Endothelial cell of umbilical vein (primary cell): ENCODE measurements around the gene PRUNE2. TPM values are rescaled to one million over a fixed set of nuclear protein-coding genes. Genes with fewer than 3 reads are reported as not detected.

Experiments used
- BruUV-seq: library from RNA; stranded (reverse); fragments of 400-500 nt; replicated peaks from 2 replicates; lab custom pipeline; 2021; lab: Mats Ljungman, UMichigan
- CTCF ChIA-PET: fragments of 300-600, 350-600 bp; sonication (Branson Sonifier 250); formaldehyde crosslinking; loops from one replicate; lab custom pipeline; 2021; ENCODE audit warnings: antibody characterized with exemption, inconsistent platforms; lab: Charles Lee
- POLR2A ChIA-PET: fragments of 300-600, 350-600 bp; sonication (Branson Sonifier 250); formaldehyde crosslinking; loops from one replicate; lab custom pipeline; 2021; ENCODE audit warnings: antibody characterized with exemption, inconsistent platforms; lab: Charles Lee
- DNase-seq: peaks from one replicate; pipeline ENCODE4 v3.0.0-alpha.2; 2011; ENCODE audit warnings: low read depth, low spot score
- FAIRE-seq: peaks from 2 replicates; lab custom pipeline; 2011; peaks lifted over from hg19 to GRCh38; lab: Jason Lieb, UNC
- H2AFZ ChIP-seq: 2 replicates; pipeline ENCODE4 v1.6.0; 2012; ENCODE audit warnings: low read depth, low read length, control low read depth, inconsistent platforms
- H3K27ac ChIP-seq: 2 replicates; pipeline ENCODE4 v1.5.1; 2011; ENCODE audit warnings: low read depth, mild to moderate bottlenecking, control low read depth, low read length, moderate library complexity; ENCODE audit not compliant: insufficient read depth
- H3K27me3 ChIP-seq, 2 experiments: 2 replicates each; pipeline versions ENCODE4 v1.6.0 to v1.6.1; 2011; ENCODE audit warnings: low read length in 2 of 2, mixed read lengths in 1 of 2; ENCODE audit not compliant: control insufficient read depth in 2 of 2, insufficient read depth in 2 of 2
- H3K36me3 ChIP-seq, 2 experiments: 2 replicates in 1 of 2; 3 replicates in 1 of 2; pipeline ENCODE4 v1.5.1; 2011; ENCODE audit warnings: low read length in 2 of 2, mild to moderate bottlenecking in 1 of 2, moderate library complexity in 1 of 2; ENCODE audit not compliant: control insufficient read depth in 2 of 2, insufficient read depth in 2 of 2; ENCODE audit errors: extremely low read depth in 1 of 2
- H3K4me1 ChIP-seq: 3 replicates; pipeline ENCODE4 v1.5.1; 2011; ENCODE audit warnings: mild to moderate bottlenecking, low read length; ENCODE audit not compliant: control insufficient read depth, insufficient read depth; ENCODE audit errors: extremely low read depth
- H3K4me2 ChIP-seq: 2 replicates; pipeline ENCODE4 v1.6.1; 2011; ENCODE audit warnings: low read length, control low read depth, mixed read lengths; ENCODE audit not compliant: insufficient read depth
- H3K4me3 ChIP-seq, 3 experiments: fragments of 200-600 bp in 1 of 3; sonication (generic), shearing (Covaris generic) in 1 of 3; replicated peaks in 1 of 3; 2 replicates each; pipeline ENCODE4 v1.5.1; 2011 to 2016; ENCODE audit warnings: control low read depth in 3 of 3, low read length in 3 of 3, mild to moderate bottlenecking in 2 of 3, inconsistent platforms in 1 of 3, low read depth in 1 of 3, moderate library complexity in 1 of 3; ENCODE audit not compliant: insufficient read depth in 1 of 3
- H3K79me2 ChIP-seq: 2 replicates; pipeline ENCODE4 v1.6.0; 2012; ENCODE audit warnings: low read length, inconsistent platforms; ENCODE audit not compliant: control insufficient read depth, insufficient read depth
- H3K9ac ChIP-seq: replicated peaks from 2 replicates; pipeline ENCODE3; 2011; ENCODE audit warnings: low read length, control low read depth; ENCODE audit not compliant: insufficient read depth; ENCODE audit errors: extremely low read depth
- H3K9me1 ChIP-seq: replicated peaks from 3 replicates; pipeline ENCODE4 v1.6.0; 2011; ENCODE audit warnings: mild to moderate bottlenecking, low read length; ENCODE audit not compliant: control insufficient read depth, insufficient read depth; ENCODE audit errors: extremely low read depth
- H3K9me3 ChIP-seq: replicated peaks from 2 replicates; pipeline ENCODE4 v1.5.1; 2012; ENCODE audit warnings: low read length, inconsistent platforms; ENCODE audit not compliant: control insufficient read depth, insufficient read depth
- H4K20me1 ChIP-seq: replicated peaks from 2 replicates; pipeline ENCODE3; 2011; ENCODE audit warnings: mild to moderate bottlenecking, low read length; ENCODE audit not compliant: control insufficient read depth, insufficient read depth; ENCODE audit errors: extremely low read depth
- EZH2 ChIP-seq: IDR thresholded peaks from 2 replicates; pipeline ENCODE4 v1.6.1; 2012; ENCODE audit warnings: borderline replicate concordance, low read depth, mild to moderate bottlenecking, moderate library complexity, low read length, inconsistent platforms; ENCODE audit not compliant: severe bottlenecking
- FOS ChIP-seq: IDR thresholded peaks from 2 replicates; pipeline ENCODE4 v1.6.1; 2011; ENCODE audit warnings: mild to moderate bottlenecking, low read length, moderate library complexity, borderline replicate concordance; ENCODE audit not compliant: insufficient read depth
- GATA2 ChIP-seq: IDR thresholded peaks from 2 replicates; pipeline ENCODE4 v1.7.0; 2011; ENCODE audit warnings: low read depth, mild to moderate bottlenecking, moderate library complexity, mixed read lengths, low read length; ENCODE audit not compliant: insufficient read length, insufficient read depth
- JUN ChIP-seq: IDR thresholded peaks from 2 replicates; pipeline ENCODE4 v1.6.1; 2011; ENCODE audit warnings: borderline replicate concordance, low read depth; ENCODE audit not compliant: insufficient read length, insufficient read depth
- MYC ChIP-seq: IDR thresholded peaks from one replicate; pipeline ENCODE4 v1.6.1; 2011; ENCODE audit warnings: mild to moderate bottlenecking, low read depth, low read length
- POLR2A ChIP-seq: IDR thresholded peaks from 2 replicates; pipeline ENCODE4 v1.6.1; 2012; ENCODE audit warnings: low read depth, mild to moderate bottlenecking, control low read depth, low read length
- POLR2AphosphoS5 ChIP-seq: IDR thresholded peaks from 2 replicates; pipeline ENCODE4 v1.6.1; 2012; ENCODE audit warnings: low read depth, mild to moderate bottlenecking, control low read depth, low read length, moderate library complexity; ENCODE audit not compliant: insufficient read depth
- dilution Hi-C: fragments of 300-500 bp; cut with MboI; formaldehyde crosslinking; loops from one replicate; pipeline ENCODE4 v1.15.0; 2019; ENCODE audit warnings: low sequenced_read_pairs; ENCODE audit not compliant: extremely low pct_ligation_motif_present
- intact Hi-C: fragments of 100-400 bp; cut with micrococcal nuclease; formaldehyde crosslinking; loops from one replicate; pipeline ENCODE4 v1.10.0; 2022
- polyA plus RNA-seq, 4 experiments: library from polyadenylated mRNA; depleted of rRNA in 3 of 4; stranded (reverse) in 3 of 4; unstranded in 1 of 4; fragments of >200 nt; gene quantifications; 2 replicates each; pipeline versions ENCODE4 v1.2.1 to v1.2.3, GENCODE V29; 2011 to 2012; ENCODE audit warnings: missing spikeins in 1 of 4
- total RNA-seq: library from RNA; stranded (reverse); gene quantifications from 2 replicates; pipeline ENCODE4 v1.2.3, GENCODE V29; 2021
- TF ChIP-seq, protein P1 (sequence below): IDR thresholded peaks from 2 replicates; pipeline ENCODE4 v1.6.1; 2011; ENCODE audit not compliant: insufficient read depth, insufficient read length
- TF ChIP-seq, protein P2 (sequence below), 2 donors: IDR thresholded peaks; 1 replicate in 1 of 2; 2 replicates in 1 of 2; pipeline ENCODE4 v1.5.1; 2011; ENCODE audit warnings: low read length in 2 of 2, mild to moderate bottlenecking in 2 of 2, moderate library complexity in 2 of 2, control low read depth in 1 of 2, inconsistent platforms in 1 of 2, low read depth in 1 of 2; ENCODE audit not compliant: insufficient read depth in 1 of 2; ENCODE audit errors: extremely low read depth in 1 of 2

PRUNE2 gene
- total and polyA plus RNA-seq, 2 donors (not counting 3 experiments of a cell fraction or from before 2014, with no cell fraction given), result 15.8 to 21.7 TPM

DNA sequence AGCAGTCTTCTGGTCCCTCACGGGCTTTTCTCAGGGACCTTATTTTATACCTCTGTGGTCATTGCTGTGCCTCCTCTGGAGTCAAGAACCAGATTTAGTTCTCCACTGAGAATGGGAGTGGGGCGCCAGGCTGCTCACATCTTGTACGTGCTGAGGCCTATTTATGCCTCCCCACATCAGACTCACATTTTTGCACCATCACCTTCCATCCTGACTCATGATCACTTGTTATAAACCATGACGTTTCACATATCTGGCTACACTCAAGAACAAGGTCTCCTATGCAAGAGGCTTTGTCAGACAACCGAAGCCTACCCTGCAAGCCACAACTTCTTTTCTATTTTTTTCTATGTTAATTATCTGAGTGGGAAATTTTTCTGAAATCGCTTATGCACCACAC lies 10.7 kb downstream of the PRUNE2 start:
- Histone ChIP-seq H3K4me3 (no peak overlapping the region), H3K36me3 (no peaks in the 10 kb centered on the region), H3K4me2 (no peak overlapping the region), H3K4me1 (no peaks in the 10 kb centered on the region), H4K20me1 (no peaks in the 10 kb centered on the region), H3K79me2 (no peaks in the 10 kb centered on the region), H3K9me1 (no peaks in the 10 kb centered on the region), H3K27me3 (peaks cover 2 to 3% of the 10 kb centered on the region in 2 experiments), H3K9me3 (no peaks in the 10 kb centered on the region), H3K9ac (no peak overlapping the region), H2AFZ (no peak overlapping the region), H3K27ac (no peak overlapping the region)
- no peak for FAIRE-seq
- TF ChIP-seq, protein P1, sequence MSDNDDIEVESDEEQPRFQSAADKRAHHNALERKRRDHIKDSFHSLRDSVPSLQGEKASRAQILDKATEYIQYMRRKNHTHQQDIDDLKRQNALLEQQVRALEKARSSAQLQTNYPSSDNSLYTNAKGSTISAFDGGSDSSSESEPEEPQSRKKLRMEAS, result no peak
- TF ChIP-seq GATA2 (no peak), MYC (no peak), POLR2AphosphoS5 (no peak), JUN (no peak), FOS (no peak), POLR2A (no peak), EZH2 (no peak)
- TF ChIP-seq, protein P2, sequence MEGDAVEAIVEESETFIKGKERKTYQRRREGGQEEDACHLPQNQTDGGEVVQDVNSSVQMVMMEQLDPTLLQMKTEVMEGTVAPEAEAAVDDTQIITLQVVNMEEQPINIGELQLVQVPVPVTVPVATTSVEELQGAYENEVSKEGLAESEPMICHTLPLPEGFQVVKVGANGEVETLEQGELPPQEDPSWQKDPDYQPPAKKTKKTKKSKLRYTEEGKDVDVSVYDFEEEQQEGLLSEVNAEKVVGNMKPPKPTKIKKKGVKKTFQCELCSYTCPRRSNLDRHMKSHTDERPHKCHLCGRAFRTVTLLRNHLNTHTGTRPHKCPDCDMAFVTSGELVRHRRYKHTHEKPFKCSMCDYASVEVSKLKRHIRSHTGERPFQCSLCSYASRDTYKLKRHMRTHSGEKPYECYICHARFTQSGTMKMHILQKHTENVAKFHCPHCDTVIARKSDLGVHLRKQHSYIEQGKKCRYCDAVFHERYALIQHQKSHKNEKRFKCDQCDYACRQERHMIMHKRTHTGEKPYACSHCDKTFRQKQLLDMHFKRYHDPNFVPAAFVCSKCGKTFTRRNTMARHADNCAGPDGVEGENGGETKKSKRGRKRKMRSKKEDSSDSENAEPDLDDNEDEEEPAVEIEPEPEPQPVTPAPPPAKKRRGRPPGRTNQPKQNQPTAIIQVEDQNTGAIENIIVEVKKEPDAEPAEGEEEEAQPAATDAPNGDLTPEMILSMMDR (IDR thresholded peaks at IDR 0.05; ENCODE audit: extremely low read depth in 1 of 2, insufficient read depth in 1 of 2, low read depth in 1 of 2, low read length in 2 of 2), result no peak
- dilution Hi-C loops (no loop called here), intact Hi-C loops (no loop called here)
- ChIA-PET CTCF (no interaction called here), POLR2A (no interaction called here)
- no peak for DNase-seq
- BruUV-seq, result no TSS peak
